ENCODE results near the gene HS3ST6.

The HS3ST6 gene

DNA sequence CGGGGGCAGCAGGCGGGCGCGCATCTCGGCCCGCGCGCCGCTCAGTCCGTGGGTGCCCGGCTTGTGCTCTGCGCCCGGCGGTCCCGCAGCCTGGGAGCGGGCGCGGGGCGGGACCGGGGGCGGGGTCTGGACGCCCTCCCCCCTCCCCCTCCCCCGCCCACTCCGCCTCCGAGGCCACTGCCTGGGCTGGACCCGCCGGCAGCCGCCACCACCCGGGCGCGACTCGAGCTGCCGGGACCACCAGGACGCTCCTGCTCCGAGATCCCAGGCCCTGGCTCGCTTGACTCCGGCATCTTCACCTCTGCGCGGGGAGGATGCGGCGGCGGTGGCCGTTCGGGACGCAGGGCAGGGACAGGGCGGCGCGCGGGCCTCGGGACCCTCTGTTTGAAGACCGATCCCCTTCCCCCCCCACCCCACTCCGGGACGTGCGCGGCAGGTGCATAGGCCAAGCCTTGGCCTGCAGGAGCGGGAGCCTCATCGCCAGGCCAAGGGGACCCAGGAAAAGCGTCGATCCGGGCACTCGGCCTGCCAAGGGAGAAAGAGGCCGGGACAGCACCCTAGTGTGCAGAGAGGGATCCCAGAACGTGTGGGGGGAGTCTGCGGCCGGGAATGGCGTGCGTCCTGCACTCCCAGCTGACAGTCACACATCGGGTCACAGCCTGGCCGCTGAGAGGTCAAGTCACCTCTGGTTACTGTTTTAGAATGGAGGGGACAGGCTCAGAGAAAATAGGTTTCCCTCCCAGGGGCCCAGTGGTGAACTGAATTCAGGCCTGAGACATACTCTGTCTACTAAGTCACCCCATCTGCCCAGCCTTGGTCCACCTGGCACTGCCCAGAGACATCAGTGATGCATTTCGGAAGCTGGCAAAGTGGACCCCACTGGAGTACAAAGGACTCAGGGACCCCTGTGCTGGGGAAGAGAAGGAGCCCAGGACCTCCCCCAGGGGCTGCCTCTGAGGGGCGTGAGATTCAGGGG lies at the start of gene HS3ST6:
TSS of gene HS3ST6 (minus strand) at position 65 of the 976 bp plus-strand sequence. CDS start 92 bp downstream, outside the sequence.
- peak; percentile 5; the same call in 2 of the 3 replicates for ATAC-seq
- TF ChIP-seq CSDC2 (CRISPR knock-in tag; IDR thresholded peaks at IDR 0.05) (no peak), ZNF565 (CRISPR knock-in tag; conservative IDR thresholded peaks at IDR 0.05; ENCODE audit: low read depth) (no peak), ISL1 (CRISPR knock-in tag; IDR thresholded peaks at IDR 0.05) (no peak), ZNF70 (CRISPR knock-in tag; IDR thresholded peaks at IDR 0.05) (no peak), ZFP3 (CRISPR knock-in tag; IDR thresholded peaks at IDR 0.05) (no peak), SNAI2 (CRISPR knock-in tag; IDR thresholded peaks at IDR 0.05) (no peak), TCF4 (CRISPR knock-in tag; IDR thresholded peaks at IDR 0.05; ENCODE audit: borderline replicate concordance) (no peak), ZFP30 (CRISPR knock-in tag; IDR thresholded peaks at IDR 0.05) (no peak), ZNF8 (CRISPR knock-in tag; IDR thresholded peaks at IDR 0.05) (no peak), BACH2 (CRISPR knock-in tag; IDR thresholded peaks at IDR 0.05; ENCODE audit: borderline replicate concordance) (no peak), OSR1 (CRISPR knock-in tag; IDR thresholded peaks at IDR 0.05) (no peak), TOX (CRISPR knock-in tag; IDR thresholded peaks at IDR 0.05; ENCODE audit: borderline replicate concordance) (no peak), ARNTL (CRISPR knock-in tag; IDR thresholded peaks at IDR 0.05; ENCODE audit: borderline replicate concordance, low read depth) (no peak), PPARA (CRISPR knock-in tag; IDR thresholded peaks at IDR 0.05; ENCODE audit: borderline replicate concordance) (no peak)
- TF ChIP-seq, protein P1, sequence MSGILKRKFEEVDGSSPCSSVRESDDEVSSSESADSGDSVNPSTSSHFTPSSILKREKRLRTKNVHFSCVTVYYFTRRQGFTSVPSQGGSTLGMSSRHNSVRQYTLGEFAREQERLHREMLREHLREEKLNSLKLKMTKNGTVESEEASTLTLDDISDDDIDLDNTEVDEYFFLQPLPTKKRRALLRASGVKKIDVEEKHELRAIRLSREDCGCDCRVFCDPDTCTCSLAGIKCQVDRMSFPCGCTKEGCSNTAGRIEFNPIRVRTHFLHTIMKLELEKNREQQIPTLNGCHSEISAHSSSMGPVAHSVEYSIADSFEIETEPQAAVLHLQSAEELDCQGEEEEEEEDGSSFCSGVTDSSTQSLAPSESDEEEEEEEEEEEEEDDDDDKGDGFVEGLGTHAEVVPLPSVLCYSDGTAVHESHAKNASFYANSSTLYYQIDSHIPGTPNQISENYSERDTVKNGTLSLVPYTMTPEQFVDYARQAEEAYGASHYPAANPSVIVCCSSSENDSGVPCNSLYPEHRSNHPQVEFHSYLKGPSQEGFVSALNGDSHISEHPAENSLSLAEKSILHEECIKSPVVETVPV (CRISPR knock-in tag; IDR thresholded peaks at IDR 0.05), result no peak
- TF ChIP-seq, protein P2, sequence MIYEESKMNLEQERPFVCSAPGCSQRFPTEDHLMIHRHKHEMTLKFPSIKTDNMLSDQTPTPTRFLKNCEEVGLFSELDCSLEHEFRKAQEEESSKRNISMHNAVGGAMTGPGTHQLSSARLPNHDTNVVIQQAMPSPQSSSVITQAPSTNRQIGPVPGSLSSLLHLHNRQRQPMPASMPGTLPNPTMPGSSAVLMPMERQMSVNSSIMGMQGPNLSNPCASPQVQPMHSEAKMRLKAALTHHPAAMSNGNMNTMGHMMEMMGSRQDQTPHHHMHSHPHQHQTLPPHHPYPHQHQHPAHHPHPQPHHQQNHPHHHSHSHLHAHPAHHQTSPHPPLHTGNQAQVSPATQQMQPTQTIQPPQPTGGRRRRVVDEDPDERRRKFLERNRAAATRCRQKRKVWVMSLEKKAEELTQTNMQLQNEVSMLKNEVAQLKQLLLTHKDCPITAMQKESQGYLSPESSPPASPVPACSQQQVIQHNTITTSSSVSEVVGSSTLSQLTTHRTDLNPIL (CRISPR knock-in tag; IDR thresholded peaks at IDR 0.05; ENCODE audit: low read depth), result no peak
- TF ChIP-seq, protein P3, sequence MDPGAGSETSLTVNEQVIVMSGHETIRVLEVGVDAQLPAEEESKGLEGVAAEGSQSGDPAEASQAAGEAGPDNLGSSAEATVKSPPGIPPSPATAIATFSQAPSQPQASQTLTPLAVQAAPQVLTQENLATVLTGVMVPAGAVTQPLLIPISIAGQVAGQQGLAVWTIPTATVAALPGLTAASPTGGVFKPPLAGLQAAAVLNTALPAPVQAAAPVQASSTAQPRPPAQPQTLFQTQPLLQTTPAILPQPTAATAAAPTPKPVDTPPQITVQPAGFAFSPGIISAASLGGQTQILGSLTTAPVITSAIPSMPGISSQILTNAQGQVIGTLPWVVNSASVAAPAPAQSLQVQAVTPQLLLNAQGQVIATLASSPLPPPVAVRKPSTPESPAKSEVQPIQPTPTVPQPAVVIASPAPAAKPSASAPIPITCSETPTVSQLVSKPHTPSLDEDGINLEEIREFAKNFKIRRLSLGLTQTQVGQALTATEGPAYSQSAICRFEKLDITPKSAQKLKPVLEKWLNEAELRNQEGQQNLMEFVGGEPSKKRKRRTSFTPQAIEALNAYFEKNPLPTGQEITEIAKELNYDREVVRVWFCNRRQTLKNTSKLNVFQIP (CRISPR knock-in tag; IDR thresholded peaks at IDR 0.05; ENCODE audit: borderline replicate concordance, low read depth), result no peak

DNA sequence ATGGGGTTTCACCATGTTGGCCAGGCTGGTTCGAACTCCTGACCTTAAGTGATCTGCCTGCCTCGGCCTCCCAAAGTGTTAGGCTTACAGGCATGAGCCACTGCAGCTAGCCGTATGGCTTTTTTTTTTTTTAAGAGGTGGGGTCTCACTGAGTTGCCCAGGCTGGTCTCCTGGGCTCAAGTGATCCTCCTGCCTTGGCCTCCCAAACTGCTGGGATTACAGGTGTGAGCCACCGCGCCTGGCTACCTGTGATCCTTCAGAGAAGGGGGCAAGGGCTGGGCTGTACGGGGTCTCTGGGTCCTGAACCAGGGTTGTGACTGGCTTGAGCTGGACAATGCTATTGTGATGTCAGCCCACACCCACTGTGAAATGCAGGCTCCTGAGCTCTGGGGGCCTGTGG lies 48.2 kb upstream of the HS3ST6 start, which contains the start of gene RNF151:
TSS of gene RNF151 (plus strand) at position 397 of the 400 bp plus-strand sequence. CDS start 26 bp downstream, outside the sequence.
- TF ChIP-seq ZFP30 (CRISPR knock-in tag; IDR thresholded peaks at IDR 0.05), result no peak
- no peak for TF ChIP-seq ZNF70 (CRISPR knock-in tag; IDR thresholded peaks at IDR 0.05)
- TF ChIP-seq PPARA (CRISPR knock-in tag; IDR thresholded peaks at IDR 0.05; ENCODE audit: borderline replicate concordance), result no peak
- TF ChIP-seq ZNF8 (CRISPR knock-in tag; IDR thresholded peaks at IDR 0.05), result no peak
- no peak for TF ChIP-seq OSR1 (CRISPR knock-in tag; IDR thresholded peaks at IDR 0.05)
- TF ChIP-seq, protein P2 (CRISPR knock-in tag; IDR thresholded peaks at IDR 0.05; ENCODE audit: low read depth), result no peak
- TF ChIP-seq, protein P4, sequence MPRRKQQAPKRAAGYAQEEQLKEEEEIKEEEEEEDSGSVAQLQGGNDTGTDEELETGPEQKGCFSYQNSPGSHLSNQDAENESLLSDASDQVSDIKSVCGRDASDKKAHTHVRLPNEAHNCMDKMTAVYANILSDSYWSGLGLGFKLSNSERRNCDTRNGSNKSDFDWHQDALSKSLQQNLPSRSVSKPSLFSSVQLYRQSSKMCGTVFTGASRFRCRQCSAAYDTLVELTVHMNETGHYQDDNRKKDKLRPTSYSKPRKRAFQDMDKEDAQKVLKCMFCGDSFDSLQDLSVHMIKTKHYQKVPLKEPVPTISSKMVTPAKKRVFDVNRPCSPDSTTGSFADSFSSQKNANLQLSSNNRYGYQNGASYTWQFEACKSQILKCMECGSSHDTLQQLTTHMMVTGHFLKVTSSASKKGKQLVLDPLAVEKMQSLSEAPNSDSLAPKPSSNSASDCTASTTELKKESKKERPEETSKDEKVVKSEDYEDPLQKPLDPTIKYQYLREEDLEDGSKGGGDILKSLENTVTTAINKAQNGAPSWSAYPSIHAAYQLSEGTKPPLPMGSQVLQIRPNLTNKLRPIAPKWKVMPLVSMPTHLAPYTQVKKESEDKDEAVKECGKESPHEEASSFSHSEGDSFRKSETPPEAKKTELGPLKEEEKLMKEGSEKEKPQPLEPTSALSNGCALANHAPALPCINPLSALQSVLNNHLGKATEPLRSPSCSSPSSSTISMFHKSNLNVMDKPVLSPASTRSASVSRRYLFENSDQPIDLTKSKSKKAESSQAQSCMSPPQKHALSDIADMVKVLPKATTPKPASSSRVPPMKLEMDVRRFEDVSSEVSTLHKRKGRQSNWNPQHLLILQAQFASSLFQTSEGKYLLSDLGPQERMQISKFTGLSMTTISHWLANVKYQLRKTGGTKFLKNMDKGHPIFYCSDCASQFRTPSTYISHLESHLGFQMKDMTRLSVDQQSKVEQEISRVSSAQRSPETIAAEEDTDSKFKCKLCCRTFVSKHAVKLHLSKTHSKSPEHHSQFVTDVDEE (CRISPR knock-in tag; IDR thresholded peaks at IDR 0.05), result no peak
- ATAC-seq, result no peak

DNA sequence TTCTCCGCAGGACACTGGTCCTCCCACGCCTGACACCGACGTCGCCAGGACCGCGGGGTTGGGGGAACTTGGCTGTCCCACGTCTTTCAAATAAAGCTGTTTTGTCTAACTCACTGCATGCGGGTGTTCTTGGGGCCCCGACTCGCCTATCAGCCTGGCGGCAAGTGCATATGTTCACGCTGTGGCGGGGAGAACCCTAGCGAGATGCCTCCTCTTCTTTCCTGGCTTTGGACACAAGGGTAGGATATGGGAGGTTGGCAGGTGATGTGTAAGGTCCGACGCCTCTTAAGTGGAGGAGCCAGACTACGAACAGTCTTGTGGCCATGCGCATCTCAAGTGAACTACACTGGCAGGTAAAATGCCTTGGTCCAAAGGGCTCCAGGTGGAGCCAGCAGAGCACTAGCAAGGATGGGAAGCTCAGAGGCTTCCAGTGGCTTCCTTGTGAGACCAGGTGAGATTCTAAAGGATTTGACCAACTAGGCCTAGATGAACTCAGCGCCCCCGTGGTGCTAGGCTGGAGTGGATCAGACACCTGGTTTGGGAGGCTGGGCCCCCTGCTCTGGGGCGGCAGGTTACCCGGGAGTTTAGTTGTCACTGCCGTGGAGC lies 47.3 kb upstream of the HS3ST6 start:
- TF ChIP-seq, protein P1 (CRISPR knock-in tag; IDR thresholded peaks at IDR 0.05), result no peak
- TF ChIP-seq RARB (CRISPR knock-in tag; IDR thresholded peaks at IDR 0.05) (no peak), CSDC2 (CRISPR knock-in tag; IDR thresholded peaks at IDR 0.05) (no peak), ZNF565 (CRISPR knock-in tag; conservative IDR thresholded peaks at IDR 0.05; ENCODE audit: low read depth) (no peak), TCF4 (CRISPR knock-in tag; IDR thresholded peaks at IDR 0.05; ENCODE audit: borderline replicate concordance) (no peak), ESRRG (CRISPR knock-in tag; IDR thresholded peaks at IDR 0.05) (no peak), ARNTL (CRISPR knock-in tag; IDR thresholded peaks at IDR 0.05; ENCODE audit: borderline replicate concordance, low read depth) (no peak), ZNF70 (CRISPR knock-in tag; IDR thresholded peaks at IDR 0.05) (no peak)
- TF ChIP-seq, protein P5, sequence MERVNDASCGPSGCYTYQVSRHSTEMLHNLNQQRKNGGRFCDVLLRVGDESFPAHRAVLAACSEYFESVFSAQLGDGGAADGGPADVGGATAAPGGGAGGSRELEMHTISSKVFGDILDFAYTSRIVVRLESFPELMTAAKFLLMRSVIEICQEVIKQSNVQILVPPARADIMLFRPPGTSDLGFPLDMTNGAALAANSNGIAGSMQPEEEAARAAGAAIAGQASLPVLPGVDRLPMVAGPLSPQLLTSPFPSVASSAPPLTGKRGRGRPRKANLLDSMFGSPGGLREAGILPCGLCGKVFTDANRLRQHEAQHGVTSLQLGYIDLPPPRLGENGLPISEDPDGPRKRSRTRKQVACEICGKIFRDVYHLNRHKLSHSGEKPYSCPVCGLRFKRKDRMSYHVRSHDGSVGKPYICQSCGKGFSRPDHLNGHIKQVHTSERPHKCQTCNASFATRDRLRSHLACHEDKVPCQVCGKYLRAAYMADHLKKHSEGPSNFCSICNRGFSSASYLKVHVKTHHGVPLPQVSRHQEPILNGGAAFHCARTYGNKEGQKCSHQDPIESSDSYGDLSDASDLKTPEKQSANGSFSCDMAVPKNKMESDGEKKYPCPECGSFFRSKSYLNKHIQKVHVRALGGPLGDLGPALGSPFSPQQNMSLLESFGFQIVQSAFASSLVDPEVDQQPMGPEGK (CRISPR knock-in tag; IDR thresholded peaks at IDR 0.05; ENCODE audit: borderline replicate concordance), result no peak
- no peak for ATAC-seq
